Loucy (cell line): ENCODE measurements around the gene HTR2B.

Source experiments
- EZH2phosphoT487 ChIP-seq: fragments of 200-600 bp; IDR thresholded peaks from 2 replicates; pipeline ENCODE4 v1.6.1; 2018; ENCODE audit warnings: antibody characterized with exemption, mild to moderate bottlenecking, moderate library complexity, borderline replicate concordance
- TF ChIP-seq, protein P1 (sequence below): fragments of 200-600 bp; sonication (generic); conservative IDR thresholded peaks from 2 replicates; pipeline ENCODE4 v1.5.1; 2014; ENCODE audit warnings: mild to moderate bottlenecking, antibody characterized with exemption, low read length

DNA sequence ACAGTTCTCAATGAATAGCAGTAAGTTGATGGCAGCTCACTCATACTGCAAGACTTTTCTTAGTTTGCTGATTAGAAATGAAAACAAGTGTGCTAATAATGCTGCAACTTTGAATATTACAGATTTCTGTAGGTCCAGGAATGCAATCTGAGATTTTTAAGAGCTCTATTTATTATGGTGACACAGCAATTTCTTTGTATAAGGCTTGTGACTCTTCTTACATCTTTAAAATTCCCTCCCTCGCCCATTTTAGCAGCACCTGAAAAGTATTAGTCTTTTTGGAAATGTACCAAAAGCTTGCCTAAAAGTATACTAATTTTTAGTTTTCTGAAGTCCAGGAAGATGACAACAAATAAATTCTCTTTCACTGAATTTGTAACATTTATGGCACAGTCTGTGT lies 4.4 kb upstream of the HTR2B start:
- TF ChIP-seq, protein P1, sequence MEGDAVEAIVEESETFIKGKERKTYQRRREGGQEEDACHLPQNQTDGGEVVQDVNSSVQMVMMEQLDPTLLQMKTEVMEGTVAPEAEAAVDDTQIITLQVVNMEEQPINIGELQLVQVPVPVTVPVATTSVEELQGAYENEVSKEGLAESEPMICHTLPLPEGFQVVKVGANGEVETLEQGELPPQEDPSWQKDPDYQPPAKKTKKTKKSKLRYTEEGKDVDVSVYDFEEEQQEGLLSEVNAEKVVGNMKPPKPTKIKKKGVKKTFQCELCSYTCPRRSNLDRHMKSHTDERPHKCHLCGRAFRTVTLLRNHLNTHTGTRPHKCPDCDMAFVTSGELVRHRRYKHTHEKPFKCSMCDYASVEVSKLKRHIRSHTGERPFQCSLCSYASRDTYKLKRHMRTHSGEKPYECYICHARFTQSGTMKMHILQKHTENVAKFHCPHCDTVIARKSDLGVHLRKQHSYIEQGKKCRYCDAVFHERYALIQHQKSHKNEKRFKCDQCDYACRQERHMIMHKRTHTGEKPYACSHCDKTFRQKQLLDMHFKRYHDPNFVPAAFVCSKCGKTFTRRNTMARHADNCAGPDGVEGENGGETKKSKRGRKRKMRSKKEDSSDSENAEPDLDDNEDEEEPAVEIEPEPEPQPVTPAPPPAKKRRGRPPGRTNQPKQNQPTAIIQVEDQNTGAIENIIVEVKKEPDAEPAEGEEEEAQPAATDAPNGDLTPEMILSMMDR: no peak
- TF ChIP-seq EZH2phosphoT487: no peak
